Retina (tissue), 1 donor: ENCODE results near the gene PTPRK.
A peak's percentile ranks its signal among the peaks of the same experiment; 100 is the strongest.

Source experiments
- DNase-seq: peaks from one replicate; pipeline ENCODE4 v3.0.0-alpha.2; 2016

Gene PTPRK

DNA sequence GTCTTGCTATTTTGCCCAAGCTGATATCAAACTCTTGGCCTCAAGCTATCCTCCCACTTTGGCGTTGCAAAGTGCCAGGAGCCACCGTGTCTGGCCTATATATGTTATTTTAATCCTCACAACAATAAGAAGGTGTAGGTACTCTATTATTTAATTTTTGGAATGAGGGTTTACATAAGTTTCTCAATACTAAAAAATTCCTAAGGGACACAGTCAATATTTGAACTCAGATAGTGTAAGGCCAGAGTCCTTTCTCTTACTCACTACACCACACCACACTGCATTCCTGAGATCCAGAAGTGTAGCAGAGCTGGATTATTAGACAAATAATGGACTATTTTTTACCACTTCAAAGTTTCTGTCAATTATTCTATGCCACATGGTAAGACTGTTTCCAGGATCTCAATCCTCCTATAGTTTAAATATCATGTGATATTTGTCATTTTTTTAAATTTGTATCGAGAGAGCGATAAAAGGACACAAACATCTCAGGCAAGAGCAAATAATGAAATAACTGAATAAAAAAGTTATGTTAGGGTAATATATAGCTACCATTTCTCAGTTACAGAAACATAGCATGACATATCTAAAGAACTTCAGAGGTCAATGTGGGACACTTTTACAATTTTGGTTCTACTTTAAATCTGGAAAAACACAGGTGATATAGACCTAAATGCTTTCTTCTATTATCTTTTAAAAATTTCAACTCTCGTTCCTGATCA is 457.4 kb downstream of the PTPRK start:
- no peak for DNase-seq

DNA sequence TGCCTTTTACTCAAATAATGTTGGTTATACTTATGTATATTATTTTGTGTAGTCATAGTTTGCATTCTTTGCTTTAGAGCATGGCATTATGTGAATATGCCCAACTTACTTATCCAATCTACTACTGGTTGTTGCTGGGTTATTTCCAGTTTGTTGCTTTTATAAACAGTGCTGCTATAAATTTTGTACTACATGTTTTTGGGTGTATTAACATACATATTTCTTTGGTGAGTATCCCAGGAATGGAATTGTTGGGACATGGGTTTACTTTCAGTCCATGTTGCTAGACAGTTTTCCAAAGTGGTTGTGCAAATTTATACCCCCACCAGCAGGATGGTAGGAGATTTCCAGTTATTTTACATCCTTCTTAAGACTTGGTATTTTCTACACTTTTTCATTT is 462.5 kb downstream of the PTPRK start:
- DNase-seq: no peak

DNA sequence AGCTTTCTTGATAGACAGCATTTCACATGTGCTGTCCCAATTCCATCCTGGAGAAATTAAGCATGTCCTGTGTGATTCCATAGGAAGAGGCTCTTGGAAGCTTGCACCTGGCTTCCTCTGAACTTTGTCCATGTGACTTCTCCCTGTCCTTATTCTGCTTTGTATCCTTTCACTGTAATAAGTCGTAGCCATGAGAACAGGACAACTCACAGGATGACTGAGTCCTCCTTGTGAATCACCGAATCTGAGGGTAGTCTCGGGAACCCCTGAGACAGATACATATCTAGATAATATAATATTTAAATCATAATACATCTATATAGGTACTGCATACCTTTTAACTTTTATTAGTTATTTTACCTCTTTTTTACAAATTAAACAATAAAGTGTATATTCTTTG is 462.9 kb downstream of the PTPRK start:
- DNase-seq: no peak

DNA sequence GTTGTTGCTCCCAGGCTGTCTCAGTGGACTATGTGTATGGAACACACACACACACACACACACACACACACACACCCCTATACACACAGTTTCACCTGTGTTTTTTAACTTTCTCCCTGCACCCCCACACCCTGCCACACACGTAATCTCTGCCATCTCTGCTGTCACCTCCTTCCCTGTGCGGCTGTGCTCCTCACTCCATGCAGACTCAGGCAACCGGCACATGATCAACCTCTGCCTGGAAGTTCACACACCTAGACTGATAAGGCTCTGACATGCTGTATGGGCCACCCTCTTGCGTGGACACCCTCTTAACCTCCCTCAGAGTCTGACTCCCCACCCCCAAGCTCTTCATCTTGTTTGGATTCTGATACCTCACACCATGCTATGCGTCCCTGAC is 467.3 kb downstream of the PTPRK start:
- no peak for DNase-seq

DNA sequence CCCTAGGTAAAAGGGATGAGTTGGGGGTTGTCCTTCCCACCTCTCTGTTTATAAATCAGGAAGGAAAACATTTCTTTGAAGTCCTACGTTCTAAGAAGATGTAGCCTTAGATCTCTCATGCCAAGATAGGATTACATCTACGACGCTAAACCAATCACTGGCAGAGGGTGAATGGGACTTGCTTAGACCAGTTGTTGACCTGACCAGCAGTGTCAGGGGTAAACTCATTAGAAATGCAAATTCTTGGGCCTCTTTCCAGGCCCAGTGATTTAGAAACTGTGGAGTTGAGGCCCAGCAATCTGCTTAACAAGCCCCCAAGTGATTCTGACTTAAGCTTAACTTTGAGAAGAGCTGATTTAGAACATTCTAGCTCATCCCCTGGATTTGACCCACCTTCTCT is 472.4 kb downstream of the PTPRK start:
- DNase-seq: no peak

DNA sequence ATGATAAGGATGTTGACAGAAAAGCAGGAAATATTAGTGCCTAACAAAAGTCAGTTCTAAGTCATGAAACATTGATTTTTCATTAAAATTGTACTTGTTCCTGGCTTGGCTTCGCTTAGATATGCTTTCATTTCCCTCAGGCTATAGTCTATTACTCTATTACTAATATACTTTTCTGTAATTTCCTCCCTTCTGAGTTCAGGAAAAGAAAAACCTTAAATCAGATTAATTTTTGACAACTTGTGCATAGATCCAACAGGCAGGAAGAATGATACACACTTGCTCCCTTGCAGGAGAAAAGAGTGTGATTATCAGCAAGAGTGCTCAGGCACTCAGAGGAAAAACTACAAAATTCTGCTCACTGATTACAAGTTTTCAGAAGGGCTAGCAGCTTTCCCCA is 474.4 kb downstream of the PTPRK start:
- no peak for DNase-seq

DNA sequence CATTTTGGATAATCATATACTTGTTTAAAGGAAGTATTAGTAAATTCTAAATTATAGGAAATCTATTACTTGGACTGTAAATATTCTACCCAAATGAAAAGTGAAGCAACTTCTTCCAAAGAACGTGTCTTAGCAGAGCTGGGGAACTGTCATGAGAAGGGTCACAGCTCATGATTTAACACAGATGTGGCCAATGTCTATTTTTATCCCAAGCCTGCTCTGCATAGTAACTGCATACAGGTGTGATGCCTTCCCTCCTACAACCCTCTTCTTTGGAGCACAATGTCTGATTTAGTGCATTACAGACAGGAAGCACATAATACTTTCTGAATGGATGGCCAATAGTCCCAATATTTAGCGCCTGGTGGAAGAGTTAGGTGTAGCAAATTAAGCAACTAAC is 480.9 kb downstream of the PTPRK start:
- no peak for DNase-seq

DNA sequence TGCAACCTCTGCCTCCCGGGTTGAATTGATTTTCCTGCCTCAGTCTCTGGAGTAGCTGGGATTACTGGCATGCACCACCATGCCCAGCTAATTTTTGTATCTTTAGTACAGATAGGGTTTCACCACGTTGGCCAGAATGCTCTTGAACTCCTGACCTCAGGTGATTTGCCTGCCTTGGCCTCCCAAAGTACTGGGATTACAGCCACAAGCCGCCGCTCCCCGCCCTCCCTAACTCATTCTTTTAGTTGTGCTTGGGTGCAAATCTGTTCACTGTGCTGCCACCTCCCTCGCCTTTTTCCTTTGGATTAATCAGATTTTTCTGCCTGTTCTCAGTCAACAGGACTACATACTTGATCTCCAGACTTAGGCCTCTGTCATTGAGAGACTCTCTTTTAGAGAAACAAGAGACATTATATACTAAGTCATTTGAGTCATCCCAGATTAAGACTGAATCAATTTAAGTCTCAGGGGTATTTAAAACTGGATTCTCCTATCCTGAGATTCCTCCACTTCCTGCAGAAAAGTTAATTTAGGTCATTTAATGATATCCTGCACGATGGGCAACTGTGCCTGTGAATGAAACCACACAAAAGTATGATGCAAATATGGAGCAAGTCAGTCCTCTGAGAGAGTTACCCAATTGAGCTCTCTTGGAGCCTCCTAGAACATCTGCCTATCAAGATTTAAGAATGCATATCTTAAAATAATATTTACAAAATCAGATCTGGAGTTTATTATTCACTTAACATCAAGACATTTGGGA is 483.4 kb downstream of the PTPRK start:
- DNase-seq: no peak

DNA sequence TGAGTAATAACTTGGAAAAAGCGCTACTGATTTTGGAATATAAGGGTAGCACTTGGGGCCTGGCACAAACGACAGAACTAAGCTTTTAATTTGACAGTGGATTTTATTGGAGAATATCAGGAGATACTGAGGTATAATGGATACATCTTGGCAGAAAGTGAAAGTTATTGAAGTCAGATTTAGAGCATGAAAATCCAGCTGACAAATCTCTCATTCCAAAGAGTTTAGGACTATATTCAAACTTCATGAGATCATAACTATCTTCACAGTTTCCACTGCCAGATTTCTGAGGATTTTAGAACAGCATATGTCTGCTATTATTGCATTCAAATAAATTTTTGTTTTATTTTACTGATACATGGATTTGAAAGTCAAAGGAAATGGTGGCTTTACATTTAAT is 487.2 kb downstream of the PTPRK start:
- DNase-seq: no peak

DNA sequence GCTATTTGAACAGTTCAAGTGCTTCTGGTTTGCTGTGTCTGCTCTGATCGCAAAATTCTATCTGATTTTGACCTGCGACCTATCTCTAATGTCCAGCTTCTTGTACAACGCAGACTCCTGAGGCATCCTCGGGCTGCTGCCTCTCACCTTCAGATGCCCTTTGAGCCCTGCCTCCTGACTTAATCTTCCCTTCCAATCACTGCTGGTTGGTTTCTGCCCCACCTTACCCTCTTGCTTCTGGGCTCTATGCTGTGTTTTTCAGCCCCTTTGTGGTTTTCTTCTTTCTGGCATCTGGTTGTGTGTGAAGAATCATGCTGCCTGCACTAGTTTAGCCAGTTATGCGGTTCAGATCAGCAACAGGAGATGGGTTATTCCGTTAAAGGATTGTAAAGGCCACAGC is 488.4 kb downstream of the PTPRK start:
- DNase-seq: no peak

DNA sequence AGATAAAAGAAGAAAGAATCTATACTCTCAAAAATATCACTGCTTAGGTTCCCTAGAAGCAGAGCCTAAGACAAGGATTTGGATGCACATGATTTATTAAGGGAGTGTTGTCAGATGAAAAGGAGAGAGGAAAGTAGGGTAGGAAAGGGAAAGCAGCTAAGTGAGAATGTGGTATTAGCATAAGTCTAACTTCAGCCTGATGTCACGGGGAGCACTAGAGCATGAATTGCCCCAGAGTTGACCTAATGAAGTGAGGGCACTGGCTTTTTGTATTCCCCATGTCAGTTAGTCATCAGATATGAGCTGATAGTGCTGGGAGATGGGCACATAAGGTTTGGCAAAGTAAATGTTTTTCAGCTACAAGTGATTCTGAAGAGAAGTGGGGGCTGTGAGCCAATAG is 490.6 kb downstream of the PTPRK start:
- no peak for DNase-seq

DNA sequence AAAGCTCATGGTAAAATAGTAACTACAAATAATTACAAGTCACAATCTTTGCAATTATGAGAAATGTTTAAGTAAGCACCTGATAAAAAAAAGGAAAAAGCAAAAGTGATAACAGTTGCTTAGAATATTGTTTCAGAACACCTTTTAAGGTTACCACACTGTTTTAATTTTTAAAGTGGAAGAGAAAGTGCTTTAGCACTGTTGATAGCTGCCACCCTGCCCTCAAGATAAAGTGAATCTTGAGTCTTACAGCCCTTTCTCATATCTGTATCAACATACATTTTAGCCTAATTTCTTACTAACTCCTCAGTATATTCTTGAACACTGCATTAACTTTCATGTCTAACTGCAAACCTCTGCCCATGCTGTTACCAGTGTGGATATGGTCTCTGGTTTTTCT is 492.2 kb downstream of the PTPRK start:
- no peak for DNase-seq

DNA sequence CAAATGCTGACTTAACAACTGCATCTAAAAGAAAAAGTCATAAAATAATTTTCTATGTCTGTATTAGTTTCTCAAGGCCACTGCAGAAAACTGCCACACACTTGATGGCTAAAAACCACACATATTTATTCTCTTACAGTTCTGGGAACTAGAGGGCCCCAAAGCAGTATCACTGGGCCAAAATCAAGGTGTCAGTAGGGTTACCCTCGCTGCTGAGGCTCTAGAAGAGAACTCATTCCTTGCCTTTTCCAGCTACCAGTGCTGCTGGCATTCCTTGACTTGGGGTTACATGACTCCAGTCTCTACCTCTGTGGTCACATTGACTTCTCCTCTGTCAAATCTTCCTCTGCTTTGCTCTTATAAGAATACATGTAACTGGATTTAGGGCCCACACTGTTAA is 494.9 kb downstream of the PTPRK start:
- no peak for DNase-seq

DNA sequence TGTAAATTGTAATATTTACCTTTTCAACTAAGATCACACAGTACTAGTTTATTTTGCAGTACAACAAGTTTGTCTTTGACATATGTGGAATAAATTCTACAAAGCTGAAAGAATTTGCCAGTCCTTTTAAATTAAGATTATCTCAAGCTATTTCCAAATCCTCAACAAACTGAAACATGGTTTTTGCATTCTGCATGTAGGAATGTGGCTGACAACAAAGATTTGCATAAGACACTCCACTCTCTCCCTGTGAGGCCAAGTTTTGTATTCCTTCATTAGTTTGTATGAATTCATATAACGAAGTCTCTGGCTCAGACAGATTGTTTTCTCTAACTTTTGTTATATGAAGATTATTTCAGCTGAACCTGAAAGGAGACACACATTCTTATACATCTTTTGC is 495.4 kb downstream of the PTPRK start:
- no peak for DNase-seq

DNA sequence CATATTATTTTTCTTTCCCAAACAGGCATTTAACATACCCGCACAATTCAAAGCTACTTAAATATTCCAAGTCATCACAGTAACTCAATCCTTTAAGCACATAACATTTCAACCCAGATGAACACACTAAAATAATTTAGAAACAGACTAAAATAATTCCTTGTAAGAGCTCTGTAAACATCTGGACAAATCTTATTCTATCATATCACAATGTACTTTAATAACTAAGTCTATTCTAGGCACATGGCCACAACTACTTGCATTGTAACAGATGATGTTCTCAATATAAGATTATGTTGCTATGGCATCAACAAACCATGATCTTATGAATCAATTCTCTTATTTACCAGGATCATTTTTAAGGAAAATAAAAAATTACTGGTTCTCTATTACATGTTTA is 496.4 kb downstream of the PTPRK start:
- DNase-seq: no peak

DNA sequence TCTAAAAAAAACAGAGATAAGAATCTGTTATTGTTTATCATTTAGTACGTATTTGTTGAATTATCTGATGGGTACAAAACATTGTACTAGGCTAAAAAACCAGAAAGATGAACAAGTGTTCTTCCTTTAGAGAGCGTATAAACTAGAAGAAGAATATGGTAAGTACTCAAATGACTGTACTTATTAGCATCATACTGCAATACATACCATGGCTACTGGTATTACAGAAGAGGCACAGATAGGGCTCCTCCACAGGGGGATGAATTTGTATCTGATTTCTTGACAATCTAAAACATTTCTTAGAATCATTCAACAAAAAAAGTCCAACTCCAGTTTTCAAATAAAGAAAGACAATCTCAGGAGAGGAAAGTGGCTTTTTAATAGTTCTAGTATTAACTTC is 501.6 kb downstream of the PTPRK start:
- no peak for DNase-seq

DNA sequence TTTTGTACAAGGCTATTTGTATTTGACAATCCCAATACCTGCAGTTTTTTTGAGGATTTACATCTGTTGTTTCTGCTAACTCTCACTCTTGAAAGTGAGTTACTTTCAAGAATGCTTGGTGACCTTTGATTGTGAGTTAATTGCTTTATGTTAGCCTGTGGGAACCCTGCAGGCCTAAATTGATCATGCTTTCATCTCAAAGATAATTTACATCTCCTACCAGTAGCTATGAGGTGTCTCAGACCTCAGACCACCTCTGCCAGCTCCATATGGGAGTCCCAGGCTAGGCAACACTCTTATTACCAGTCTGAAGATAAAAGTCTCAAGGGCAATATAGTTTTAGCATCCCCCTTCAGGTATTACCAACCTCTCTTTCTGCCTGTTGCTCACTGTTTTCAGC is 503.1 kb downstream of the PTPRK start:
- DNase-seq: no peak

DNA sequence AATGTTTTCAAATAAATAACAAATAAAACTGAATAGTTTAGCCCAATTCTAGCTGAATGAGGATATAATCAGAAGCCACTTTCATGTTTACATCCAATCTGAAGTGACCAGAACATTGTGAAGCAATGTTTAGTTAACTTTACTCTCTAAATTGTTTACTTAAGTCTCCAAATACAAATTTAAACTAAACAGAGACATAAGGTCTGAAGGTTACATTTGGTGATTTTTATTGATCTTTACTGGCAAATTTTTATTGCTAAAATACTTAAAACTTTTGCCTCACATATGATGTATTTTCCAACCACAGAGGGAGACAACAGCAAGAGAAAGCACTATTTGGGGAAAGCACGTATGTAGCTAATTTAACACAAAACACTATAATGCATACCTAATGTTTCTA is 512.7 kb downstream of the PTPRK start:
- no peak for DNase-seq

DNA sequence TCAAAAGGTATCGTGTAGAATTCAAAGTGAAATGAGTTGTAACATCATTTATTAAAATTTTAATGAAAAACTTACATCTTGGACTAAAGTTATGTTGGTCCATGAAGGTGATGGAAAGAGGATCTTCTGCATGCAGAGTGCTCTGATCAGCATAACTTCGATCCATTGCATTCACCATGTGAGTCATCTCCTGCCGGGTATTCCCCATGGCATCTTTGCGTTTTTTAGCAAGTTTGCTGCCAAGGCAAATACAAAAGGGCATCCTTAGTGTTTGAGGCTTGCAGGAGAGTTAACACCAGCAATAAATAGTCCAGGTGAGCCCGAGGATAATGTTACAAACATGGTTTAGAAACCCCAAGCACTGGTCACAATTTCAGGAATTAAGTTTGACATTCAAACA is 515.4 kb downstream of the PTPRK start:
- no peak for DNase-seq

DNA sequence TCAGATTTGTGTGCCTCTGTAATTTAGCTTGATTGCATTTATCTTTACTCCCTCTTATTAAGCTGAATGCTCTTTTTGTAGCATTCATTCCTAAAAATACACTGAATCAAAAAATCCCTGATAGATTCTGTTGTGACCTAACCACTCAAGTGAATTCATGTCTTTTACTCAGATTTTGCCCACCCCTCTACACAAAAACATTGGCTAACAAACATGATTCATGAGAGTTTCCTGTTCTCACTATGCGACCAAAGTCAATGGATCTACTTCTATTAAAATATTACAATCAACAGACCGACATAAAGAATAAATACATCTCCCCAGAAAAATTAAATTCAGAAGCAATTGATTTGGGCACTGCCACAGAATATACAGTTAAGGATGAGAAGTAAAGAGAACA is 520.0 kb downstream of the PTPRK start:
- DNase-seq: no peak

DNA sequence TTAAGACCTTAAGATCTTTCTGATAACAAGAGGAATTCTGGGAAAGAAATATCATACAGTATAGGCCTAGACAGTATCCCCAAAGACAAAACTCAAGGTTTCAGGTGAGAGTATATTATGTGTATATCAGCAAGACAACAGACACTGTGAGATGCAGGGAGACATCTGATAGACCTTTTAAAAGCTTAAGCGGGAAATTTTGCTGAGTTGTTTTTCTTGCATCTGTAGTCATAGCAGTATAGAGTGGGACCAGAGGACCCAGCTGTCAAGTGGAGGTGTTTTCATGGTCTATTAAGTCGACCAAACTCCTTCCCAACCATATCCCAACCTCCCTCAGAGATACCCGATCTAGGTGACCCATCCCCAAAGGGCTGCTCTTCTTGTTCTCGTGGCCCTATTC is 521.4 kb downstream of the PTPRK start:
- peak; percentile 25 for DNase-seq

DNA sequence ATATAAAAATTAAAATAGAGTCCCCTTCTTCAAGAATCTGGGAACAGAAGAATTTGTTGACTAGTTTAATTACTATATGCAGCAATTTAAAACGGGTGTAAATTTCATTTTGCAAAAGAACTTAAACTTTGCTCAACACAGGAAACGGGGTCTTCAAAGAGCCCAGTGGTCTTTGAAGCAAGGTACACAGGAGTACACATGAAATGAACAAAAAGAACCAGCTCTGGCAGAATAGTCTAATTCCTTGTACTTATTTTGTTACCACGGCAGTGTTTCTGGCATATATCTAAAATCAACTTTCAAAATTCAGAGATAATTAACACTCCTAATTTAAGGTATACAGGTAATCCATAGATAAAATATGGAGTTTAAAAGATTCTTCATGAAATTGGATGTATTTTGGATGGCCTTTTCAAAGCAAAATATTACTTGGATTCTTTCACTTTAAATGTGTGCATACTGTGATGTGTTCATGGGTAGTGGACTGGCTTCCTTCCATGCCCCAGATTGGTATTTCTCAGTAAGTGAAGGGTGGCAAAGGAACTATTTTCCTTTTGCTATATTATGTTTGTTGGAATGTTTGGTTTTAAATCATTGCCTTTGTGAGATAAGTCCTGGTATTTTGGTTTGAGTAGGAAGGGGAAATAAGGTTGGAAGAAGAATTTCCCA is 522.8 kb downstream of the PTPRK start:
- DNase-seq: no peak

DNA sequence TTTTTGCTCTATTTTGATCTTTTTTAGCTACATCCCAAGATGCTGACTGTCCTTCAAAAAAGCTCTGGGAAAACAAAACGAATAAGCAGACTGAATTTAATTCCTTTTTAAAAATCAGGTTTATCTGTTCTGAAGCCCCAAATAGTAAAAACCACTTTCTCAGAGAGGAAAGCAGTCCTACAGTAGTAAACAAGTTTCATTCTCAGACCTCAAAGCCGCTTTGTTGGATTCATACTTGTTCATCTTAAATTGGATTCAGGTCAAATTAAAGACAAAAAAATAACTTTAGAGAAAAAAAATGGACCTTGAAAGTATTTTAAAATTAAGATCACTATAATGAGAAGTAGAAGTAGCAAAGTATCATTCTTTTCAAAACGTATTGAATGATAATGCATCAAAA is 523.5 kb downstream of the PTPRK start:
- DNase-seq: no peak

DNA sequence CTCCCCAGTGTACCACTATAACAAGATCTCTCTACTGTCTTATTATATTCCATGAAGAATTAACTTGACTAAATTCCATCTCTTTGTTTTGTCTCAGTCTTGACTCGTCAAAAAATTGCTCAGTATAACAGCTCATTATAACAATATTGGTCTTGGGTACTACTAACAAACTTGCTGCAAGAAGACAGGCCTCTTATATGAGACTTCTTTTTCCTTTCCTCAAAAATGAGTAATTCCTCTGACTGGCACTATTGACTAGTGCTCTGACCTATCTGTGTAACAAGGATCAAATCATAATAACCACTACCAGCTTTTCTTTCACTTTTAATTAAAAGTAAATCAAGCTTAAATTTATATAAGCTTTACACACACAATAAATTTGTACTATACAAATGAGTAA is 528.3 kb downstream of the PTPRK start:
- DNase-seq: no peak
